ENCODE results near the gene MAP1B.

The MAP1B gene

DNA sequence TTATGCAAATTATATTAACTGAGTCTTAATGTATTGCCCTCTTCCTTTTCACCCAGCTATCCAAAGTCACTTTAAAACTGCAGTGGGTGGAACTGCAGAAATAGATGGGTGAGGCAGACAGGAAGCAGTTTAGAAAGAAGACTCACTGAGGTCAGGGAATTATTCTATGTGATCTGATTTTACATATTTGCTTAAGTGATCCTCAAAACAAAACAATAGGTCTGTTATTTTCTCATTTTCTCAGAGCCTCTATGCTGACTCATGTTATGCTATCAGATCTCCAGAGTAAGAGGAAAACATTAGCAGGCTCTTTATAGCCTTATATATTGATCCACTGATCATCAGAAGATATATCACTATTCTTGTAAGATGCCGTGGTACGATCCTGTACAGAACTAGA is 149.3 kb downstream of the MAP1B start:
- DNase-seq: no peak
